ENCODE results near the gene PUM2. TPM values are rescaled to one million over a fixed set of nuclear protein-coding genes. Genes with fewer than 3 reads are reported as not detected.

PUM2 gene
- total and polyA plus RNA-seq, 2 of the 13 experiments (the other 11 are each of a cell fraction or from before 2014, with no cell fraction given) = 69.6 to 69.8 TPM

GRCh38 chr2:20350041-20350712 is 467 bp downstream of the PUM2 start (continued):
- TF ChIP-seq LCORL (IDR thresholded peaks at IDR 0.05) = no peak
- TF ChIP-seq LCORL (CRISPR knock-in tag; IDR thresholded peaks at IDR 0.05) = no peak
- TF ChIP-seq E2F2 (CRISPR knock-in tag; IDR thresholded peaks at IDR 0.05; ENCODE audit: borderline replicate concordance) = peak; percentile 66; the same call in 1 of the 2 replicates
- no peak for TF ChIP-seq RBM22 (optimal IDR thresholded peaks at IDR 0.05; ENCODE audit: low read length)
- TF ChIP-seq MYNN (CRISPR knock-in tag; IDR thresholded peaks at IDR 0.05; ENCODE audit: low read depth) = 0 out of 2 replicates have a peak, but pooled peaks have one; percentile 39
- TF ChIP-seq CBFB (CRISPR knock-in tag; IDR thresholded peaks at IDR 0.05) = no peak; the same call in 1 of the 2 replicates
- no peak for TF ChIP-seq ZNF296 (CRISPR knock-in tag; conservative IDR thresholded peaks at IDR 0.05)
- no peak for TF ChIP-seq SMARCE1 (IDR thresholded peaks at IDR 0.05; ENCODE audit: borderline replicate concordance)
- peak; percentile 23 for TF ChIP-seq ZNF710 (CRISPR knock-in tag; IDR thresholded peaks at IDR 0.05; ENCODE audit: borderline replicate concordance)
- no peak for TF ChIP-seq PHF21A (CRISPR knock-in tag; IDR thresholded peaks at IDR 0.05)
- no peak for TF ChIP-seq HHEX (CRISPR knock-in tag; IDR thresholded peaks at IDR 0.05)
- no peak for TF ChIP-seq PHF5A (CRISPR knock-in tag; IDR thresholded peaks at IDR 0.05; ENCODE audit: low read depth, unreplicated experiment)
- no peak for TF ChIP-seq TAF15 (IDR thresholded peaks at IDR 0.05; ENCODE audit: low read depth, low read length, poor library complexity, severe bottlenecking)
- no peak for TF ChIP-seq ZNF781 (CRISPR knock-in tag; IDR thresholded peaks at IDR 0.05; ENCODE audit: borderline replicate concordance, not compliant biosample characterization)
- TF ChIP-seq SUZ12 (IDR thresholded peaks at IDR 0.05; ENCODE audit: low read depth, low read length) = no peak
- TF ChIP-seq EED (CRISPR knock-in tag; IDR thresholded peaks at IDR 0.05) = peak; percentile 92; the same call in 1 of the 2 replicates
- no peak for TF ChIP-seq HMGA1 (CRISPR knock-in tag; conservative IDR thresholded peaks at IDR 0.05)
- no peak for TF ChIP-seq RFXANK (CRISPR knock-in tag; IDR thresholded peaks at IDR 0.05)
- no peak for TF ChIP-seq ZFP62 (CRISPR knock-in tag; IDR thresholded peaks at IDR 0.05)
- TF ChIP-seq ZNF800 (CRISPR knock-in tag; IDR thresholded peaks at IDR 0.05) = 0 out of 2 replicates have a peak, but pooled peaks have one; percentile 68
- no peak for TF ChIP-seq NFATC3 (CRISPR knock-in tag; IDR thresholded peaks at IDR 0.05)
- TF ChIP-seq GATA4 (IDR thresholded peaks at IDR 0.05; ENCODE audit: borderline replicate concordance, low read depth) = no peak
- TF ChIP-seq ZBTB7A (CRISPR knock-in tag; IDR thresholded peaks at IDR 0.05) = peak; percentile 88
- TF ChIP-seq ATF7 (IDR thresholded peaks at IDR 0.05) = no peak
- TF ChIP-seq ATF7 (CRISPR knock-in tag; IDR thresholded peaks at IDR 0.05) = no peak; the same call in 1 of the 2 replicates
- no peak; the same call in 1 of the 2 replicates for TF ChIP-seq SMAD3 (CRISPR knock-in tag; IDR thresholded peaks at IDR 0.05)
- TF ChIP-seq ZNF230 (CRISPR knock-in tag; IDR thresholded peaks at IDR 0.05) = no peak
- 0 out of 2 replicates have a peak, but pooled peaks have one; percentile 85 for TF ChIP-seq CREBL2 (CRISPR knock-in tag; IDR thresholded peaks at IDR 0.05; ENCODE audit: borderline replicate concordance)
